NCI-H1417 treated with DMSO at 0.1 percent for 48 hours (cell line): ENCODE measurements around the gene CPE.
A peak's percentile ranks its signal among the peaks of the same experiment; 100 is the strongest.

Source experiments
- DNase-seq: peaks from one replicate; lab custom pipeline; 2025; lab: John Stamatoyannopoulos, UW

Gene CPE

GRCh38 chr4:165367040-165367439, 11.8 kb upstream of the CPE start:
- no peak for DNase-seq

DNA sequence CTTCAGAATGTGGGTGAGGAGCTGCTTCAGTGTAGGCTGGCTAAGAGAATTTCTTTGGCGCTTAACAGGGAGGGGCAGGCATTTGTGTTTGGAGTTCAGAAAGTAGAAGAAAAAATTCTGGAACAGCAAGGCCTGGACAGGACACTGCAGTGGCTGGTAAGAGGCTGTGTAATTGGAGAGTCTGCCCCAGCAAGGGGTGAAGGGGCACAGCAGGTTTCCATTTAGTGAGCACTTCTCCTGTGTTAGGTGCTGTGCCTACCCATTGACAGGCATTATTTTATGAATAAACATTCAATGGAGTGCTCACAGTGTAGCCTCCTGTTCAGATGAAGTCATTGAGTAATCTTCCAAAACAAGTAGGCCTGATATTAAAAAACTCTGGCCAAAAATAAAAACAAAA, 10.7 kb upstream of the CPE start:
- no peak for DNase-seq

- DNase-seq: no peak
These were observed 10.2 kb upstream of the CPE start for GRCh38 chr4:165368567-165368966.

DNA sequence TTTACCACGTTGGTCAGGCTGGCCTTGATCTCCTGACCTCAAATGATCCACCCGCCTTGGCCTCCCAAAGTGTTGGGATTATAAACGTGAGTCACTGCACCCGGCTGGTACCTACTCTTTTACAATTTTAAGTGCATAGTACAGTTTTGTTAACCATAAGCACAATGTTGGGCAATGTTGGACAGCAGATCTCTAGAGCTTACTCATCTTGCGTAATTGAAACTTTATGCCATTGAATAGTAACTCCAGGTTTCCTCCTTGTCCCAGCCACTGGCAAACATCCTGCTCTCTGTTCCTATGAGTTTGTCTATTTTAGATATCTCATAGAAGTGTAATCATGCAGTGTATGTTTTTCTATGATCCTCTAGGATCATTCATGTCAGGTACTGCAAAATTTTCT, 9.3 kb upstream of the CPE start:
- no peak for DNase-seq

GRCh38 chr4:165370530-165370929, 8.3 kb upstream of the CPE start:
- no peak for DNase-seq

DNA sequence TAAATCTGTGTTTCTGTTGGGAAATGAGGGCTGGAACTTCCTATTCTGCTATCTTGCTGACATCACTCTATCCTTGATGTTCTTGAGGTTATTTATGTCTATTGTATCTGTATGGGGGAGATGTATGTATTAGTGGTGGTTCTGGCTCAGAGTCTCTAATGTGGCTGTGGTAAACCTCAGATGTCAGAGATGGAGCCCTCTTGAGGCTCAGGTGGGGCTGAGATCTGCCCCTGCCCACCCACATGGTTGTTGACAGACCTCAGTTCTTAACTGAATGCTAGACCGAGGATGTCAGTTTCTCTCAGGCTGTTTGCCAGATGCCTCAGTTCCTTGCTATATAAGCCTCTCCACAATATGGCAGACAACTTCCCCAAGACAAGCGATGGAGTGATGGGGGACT, 3.3 kb upstream of the CPE start:
- DNase-seq: no peak

DNA sequence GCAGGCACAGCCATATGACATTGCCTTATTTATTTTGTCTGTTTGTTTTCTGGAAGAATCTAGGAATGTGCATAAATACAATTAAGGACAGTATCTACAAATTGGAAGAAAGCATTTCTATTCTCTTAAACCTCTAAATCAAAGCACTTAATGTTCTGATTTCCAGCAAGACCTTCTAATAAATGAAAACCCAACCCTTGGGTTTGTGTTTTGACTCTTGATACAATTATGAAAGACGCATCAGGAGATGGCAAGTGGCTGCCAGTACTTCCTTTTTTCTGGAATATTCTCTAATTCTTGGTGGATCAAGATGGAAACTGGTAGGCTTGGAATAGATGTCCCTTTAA, 437 bp upstream of the CPE start:
- no peak for DNase-seq

DNA sequence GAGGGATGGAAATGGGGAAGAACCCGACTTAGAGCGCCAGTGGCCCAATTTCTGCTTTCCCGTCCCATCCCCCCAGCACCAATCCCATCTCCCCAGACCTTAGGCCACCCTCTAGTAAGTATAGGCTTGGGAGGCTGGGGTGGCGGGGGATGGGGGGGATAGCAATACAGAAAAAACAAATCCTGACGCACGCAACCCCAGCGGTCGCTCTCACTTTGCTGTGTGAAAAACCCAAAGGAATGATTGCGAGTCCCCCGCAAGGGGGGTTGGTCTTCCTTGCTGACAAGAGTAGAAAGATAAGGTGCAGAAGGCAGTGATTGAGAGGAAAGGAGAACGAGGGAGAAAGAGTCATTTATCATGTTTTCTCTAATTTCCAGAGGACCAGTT, 863 bp downstream of the CPE start:
- peak; percentile 42 for DNase-seq

GRCh38 chr4:165380805-165381204, 2.0 kb downstream of the CPE start:
- DNase-seq: no peak

DNA sequence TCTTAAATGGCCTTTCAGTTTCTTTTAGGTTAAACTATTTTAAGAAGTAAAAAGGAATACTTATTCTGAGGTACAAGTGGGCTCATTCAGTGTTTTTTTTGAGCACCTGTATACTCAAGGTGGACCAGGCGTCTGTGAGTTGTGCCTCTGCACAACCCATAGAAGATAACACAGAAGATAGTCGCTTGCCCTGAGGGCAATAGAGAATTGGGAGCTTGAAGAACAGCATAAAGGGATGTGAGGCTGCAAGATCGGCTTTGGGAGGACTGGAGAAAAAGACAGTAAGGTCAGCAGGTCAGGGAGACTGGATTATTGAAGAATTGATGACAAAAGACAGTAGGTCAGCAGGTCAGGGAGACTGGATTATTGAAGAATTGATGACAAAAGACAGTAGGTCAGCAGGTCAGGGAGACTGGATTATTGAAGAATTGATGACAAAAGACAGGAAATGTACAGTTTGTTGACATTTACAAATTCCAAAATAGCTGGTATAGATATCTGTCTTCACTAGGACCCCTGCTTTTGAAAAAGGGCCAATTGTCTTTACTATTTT, 3.1 kb downstream of the CPE start:
- no peak for DNase-seq

DNA sequence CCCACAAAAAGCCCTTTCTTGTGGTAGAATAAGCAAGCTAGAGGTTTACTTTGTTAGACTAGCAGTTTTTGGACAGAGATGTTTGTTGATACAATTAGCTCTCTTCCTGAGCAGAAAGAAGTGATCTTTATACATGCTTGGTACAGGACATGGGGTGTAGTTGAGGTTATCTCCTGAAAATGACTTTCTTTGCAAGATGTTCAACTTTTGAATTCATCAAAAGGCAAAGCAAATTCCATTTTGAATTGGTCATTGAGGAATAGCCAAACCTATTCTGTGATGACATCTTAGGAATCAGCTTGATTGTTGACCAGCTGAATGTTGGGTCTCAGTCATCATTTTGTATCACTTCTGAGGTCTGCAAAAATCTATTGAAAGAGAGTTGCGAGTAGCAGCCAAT, 3.8 kb downstream of the CPE start:
- no peak for DNase-seq

DNA sequence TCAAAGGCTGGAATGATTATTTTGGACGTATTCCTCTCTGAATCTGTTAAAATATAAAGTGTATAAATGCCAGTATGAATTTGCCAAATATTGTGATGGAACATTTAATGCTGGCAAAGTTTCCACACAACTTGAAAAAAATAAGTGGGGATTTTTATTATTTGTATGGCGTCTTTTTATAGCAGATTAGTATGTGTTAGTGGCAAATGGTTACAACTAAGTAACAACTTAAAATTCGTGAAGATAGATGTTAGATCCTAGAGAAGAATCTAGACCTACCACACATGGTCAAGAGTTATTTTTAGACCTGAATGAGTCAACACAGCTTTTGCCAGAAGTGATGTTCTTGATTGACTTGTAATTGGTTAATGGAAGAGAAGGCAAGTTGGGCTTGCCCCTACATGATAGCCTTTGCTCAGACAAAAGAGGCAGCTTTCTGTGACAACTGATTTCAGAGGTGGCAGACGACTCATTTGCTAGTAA, 4.8 kb downstream of the CPE start:
- peak; percentile 75 for DNase-seq

GRCh38 chr4:165384186-165384585, 5.4 kb downstream of the CPE start:
- DNase-seq: no peak

- DNase-seq: no peak
These were observed 5.8 kb downstream of the CPE start for GRCh38 chr4:165384598-165384997.

DNA sequence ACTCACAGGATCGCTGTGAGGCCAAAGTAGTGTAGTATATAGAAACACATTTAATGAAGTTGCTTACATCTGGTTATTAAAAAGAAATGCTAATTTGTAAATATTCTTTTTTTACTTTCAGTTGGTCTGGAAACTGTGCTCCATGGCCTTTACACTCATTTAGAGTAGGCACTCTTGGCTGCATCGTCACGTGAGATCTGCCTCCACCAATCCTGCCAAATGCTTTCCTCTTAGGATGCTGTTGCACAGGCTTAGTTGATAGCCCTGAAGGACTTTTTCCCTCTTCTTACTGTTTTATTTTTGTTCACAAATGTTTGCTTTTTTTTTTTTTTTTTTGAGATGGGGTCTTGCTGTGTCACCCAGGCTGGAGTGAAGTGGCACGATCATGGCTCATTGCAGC, 6.3 kb downstream of the CPE start:
- DNase-seq: no peak

GRCh38 chr4:165386328-165386727, 7.5 kb downstream of the CPE start:
- DNase-seq: no peak

GRCh38 chr4:165388756-165389155, 9.9 kb downstream of the CPE start:
- DNase-seq: no peak

DNA sequence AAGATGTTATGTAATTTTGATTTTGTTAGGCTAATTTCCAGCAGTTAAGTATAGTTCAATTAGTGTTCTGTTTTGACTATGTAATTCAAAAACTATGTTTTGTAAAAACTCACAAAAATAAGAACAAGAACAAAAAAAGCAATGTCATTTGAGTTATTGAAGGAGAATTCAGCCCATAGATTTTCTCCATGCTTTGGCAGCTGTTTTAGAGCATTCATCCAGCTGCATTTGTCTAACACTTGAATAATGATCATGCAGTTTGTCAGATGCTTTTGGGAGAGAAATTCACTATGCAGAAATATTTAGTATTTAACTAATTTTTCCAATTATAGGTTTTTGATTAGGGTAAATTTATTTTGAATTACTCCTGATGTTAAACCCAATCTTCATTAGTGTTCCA, 14.2 kb downstream of the CPE start:
- DNase-seq: no peak

DNA sequence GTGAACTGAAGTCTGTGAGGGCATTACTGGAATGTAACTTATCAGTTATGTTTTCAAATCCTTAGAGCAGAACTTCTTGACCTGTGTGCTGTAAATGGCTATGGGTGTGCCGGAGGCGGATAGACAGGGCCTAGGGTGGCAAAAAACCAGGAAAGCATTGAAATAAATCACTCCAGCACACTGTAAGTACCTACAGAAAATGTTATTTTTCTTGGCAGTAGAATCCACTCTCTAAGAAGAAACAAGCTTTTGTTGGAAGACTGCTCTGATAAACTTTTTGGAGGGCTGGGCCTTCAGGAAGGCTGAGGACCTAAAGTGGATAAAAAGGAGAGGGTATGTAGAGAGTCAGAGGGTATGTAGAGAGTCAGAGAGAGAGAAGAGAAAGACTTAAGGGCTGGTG, 14.9 kb downstream of the CPE start:
- DNase-seq: no peak

DNA sequence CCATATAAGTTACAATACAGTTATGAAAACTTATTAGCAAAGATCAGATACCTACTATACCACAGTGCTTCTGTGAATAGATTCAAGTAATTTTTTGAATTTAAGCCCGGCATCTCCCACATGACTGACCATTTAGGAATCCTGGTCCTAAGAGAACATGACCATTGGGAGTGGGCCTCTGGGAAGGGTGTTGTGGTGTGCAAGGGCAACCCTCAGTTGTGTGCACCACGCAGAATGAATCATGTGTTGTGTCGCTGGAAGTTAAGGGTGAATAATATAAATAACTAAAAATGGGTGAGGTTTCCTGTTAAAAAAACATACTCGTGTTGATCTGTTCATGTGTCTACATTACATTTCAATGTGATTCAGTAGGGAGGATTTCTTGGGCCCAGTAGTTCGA, 15.5 kb downstream of the CPE start:
- DNase-seq: no peak

DNA sequence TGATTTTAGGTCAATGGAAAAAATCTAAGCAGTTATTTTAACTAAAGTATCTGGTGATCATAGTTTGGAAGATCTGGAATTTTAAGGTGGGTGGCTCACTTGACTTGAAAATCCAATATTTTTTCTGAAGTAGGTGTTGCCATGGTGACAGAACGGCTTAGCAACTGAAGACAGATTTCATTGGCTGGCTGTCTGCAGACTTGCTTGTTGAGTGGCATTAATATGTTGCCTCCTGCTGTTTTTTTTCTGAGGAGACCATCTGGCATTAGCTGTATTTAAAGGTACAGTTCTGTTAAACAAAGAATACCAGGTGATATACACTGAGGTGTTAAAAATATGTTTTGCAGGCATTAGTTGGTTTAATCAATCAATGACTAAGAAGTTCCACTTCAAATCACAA, 19.8 kb downstream of the CPE start:
- peak; percentile 96 for DNase-seq

DNA sequence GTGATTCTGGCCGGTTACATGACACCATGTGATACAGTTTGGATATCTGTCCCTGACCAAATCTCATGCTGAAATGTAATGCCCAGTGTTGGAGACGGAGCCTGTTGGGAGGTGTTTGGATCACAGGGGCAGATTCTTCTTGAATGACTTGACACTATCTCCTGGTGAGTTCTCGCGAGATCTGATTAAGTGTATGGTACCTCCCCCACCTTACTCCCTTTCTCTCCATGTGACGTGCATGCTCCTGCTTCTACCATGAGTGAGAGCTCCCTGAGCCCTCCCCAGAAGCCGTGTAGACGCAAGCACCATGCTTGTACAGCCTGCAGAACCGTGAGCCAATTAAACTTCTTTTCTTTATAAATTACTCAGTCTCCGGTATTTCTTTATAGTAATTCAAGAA, 23.6 kb downstream of the CPE start:
- no peak for DNase-seq

DNA sequence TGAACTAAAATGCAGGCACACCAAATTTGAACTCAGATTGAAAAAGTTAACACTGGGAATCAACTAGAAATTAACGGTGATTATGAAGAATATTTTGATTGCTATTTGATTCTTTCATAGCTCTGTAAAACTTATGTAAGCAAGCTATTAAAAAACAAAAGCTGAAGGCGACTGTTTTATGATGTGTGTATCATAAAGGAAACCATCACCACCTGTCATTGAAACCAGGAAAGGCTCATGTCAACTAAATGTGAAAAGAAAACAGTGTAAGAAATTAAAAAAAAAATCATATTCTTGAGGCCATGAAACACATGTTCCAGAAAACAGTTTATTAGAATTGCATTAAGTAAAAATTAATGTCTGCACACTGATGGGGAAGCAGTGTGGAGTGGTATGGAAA, 24.2 kb downstream of the CPE start:
- no peak for DNase-seq

DNA sequence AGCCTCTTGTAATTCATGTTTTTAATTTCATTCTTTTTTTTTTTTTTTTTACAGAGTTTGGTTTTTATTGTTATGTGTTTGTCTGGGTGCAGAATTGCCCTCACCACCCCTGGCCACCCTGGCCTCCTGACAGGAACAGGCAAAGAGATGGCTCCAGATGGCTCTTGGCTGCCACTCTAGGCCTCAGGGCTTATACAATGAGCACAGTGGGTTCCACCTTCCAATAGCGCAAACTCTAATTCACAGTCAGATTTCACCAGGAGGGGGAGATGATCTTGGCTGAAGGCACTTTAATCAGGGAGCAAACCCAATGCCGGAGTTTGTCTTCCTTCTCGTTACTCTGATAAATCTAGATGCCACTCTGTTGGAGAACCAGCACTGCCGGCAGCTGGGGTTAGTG, 24.8 kb downstream of the CPE start:
- DNase-seq: no peak

- DNase-seq: no peak
These were observed 25.3 kb downstream of the CPE start for GRCh38 chr4:165404080-165404479.
